ENCODE data around the gene BRD4.

Gene BRD4

GRCh38 chr19:15265214-15265849 lies 67.0 kb downstream of the BRD4 start:
- no peak for DNase-seq (ENCODE audit: low read depth in 2 of 2)

GRCh38 chr19:15264933-15265206 lies 67.5 kb downstream of the BRD4 start:
- DNase-seq (ENCODE audit: low read depth in 2 of 2) = no peak

GRCh38 chr19:15264061-15264932 lies 68.0 kb downstream of the BRD4 start:
- DNase-seq (ENCODE audit: low read depth in 2 of 2) = peak; percentile 65 to 74

- DNase-seq (ENCODE audit: low read depth in 2 of 2) = no peak
Measured at GRCh38 chr19:15263361-15263985, 68.9 kb downstream of the BRD4 start.

- DNase-seq (ENCODE audit: low read depth in 2 of 2) = no peak
Measured at GRCh38 chr19:15262011-15262410, 70.3 kb downstream of the BRD4 start.

- no peak for DNase-seq (ENCODE audit: low read depth in 2 of 2)
Measured at GRCh38 chr19:15260939-15261338, 71.4 kb downstream of the BRD4 start.

GRCh38 chr19:15259907-15260306 lies 72.4 kb downstream of the BRD4 start:
- no peak for DNase-seq (ENCODE audit: low read depth in 2 of 2)

GRCh38 chr19:15257782-15258181 lies 74.6 kb downstream of the BRD4 start:
- no peak for DNase-seq (ENCODE audit: low read depth in 2 of 2)

- no peak for DNase-seq (ENCODE audit: low read depth in 2 of 2)
Measured at GRCh38 chr19:15256708-15257331, 75.5 kb downstream of the BRD4 start.

GRCh38 chr19:15255359-15255990 lies 76.9 kb downstream of the BRD4 start:
- DNase-seq (ENCODE audit: low read depth in 2 of 2) = no peak

- DNase-seq (ENCODE audit: low read depth in 2 of 2) = no peak
Measured at GRCh38 chr19:15254547-15254946, 77.8 kb downstream of the BRD4 start.

GRCh38 chr19:15253513-15253912 lies 78.8 kb downstream of the BRD4 start:
- DNase-seq (ENCODE audit: low read depth in 2 of 2) = no peak

GRCh38 chr19:15253061-15253460 lies 79.3 kb downstream of the BRD4 start:
- DNase-seq (ENCODE audit: low read depth in 2 of 2) = no peak

GRCh38 chr19:15252398-15253018 lies 79.8 kb downstream of the BRD4 start:
- DNase-seq (ENCODE audit: low read depth in 2 of 2) = no peak

- DNase-seq (ENCODE audit: low read depth in 2 of 2) = no peak
Measured at GRCh38 chr19:15251749-15252397, 80.5 kb downstream of the BRD4 start.

- no peak for DNase-seq (ENCODE audit: low read depth in 2 of 2)
Measured at GRCh38 chr19:15251010-15251748, 81.2 kb downstream of the BRD4 start.

- DNase-seq (ENCODE audit: low read depth in 2 of 2) = no peak
Measured at GRCh38 chr19:15250640-15250993, 81.7 kb downstream of the BRD4 start.

- DNase-seq (ENCODE audit: low read depth in 2 of 2) = no peak
Measured at GRCh38 chr19:15249972-15250639, 82.2 kb downstream of the BRD4 start.

GRCh38 chr19:15249528-15249874 lies 82.8 kb downstream of the BRD4 start:
- no peak for DNase-seq (ENCODE audit: low read depth in 2 of 2)

Measured in stimulated activated CD4-positive, alpha-beta T cell treated with anti-CD3 and anti-CD28 coated beads, Interleukin-4, amount 100 ng/mL, for 48 hours (primary cell).